Endothelial cell of umbilical vein (primary cell): ENCODE results near the gene F8. TPM values are rescaled to one million over a fixed set of nuclear protein-coding genes. Genes with fewer than 3 reads are reported as not detected.
"Not testable (repeated sequence)": the region's sequence is repeated elsewhere in the genome, so short reads cannot be mapped to it uniquely, and the experiment has no call there.

ENCODE experiments used
- BruUV-seq: library from RNA; stranded (reverse); fragments of 400-500 nt; replicated peaks from 2 replicates; lab custom pipeline; 2021; lab: Mats Ljungman, UMichigan
- CTCF ChIA-PET: fragments of 300-600, 350-600 bp; sonication (Branson Sonifier 250); formaldehyde crosslinking; loops from one replicate; lab custom pipeline; 2021; ENCODE audit warnings: antibody characterized with exemption, inconsistent platforms; lab: Charles Lee
- POLR2A ChIA-PET: fragments of 300-600, 350-600 bp; sonication (Branson Sonifier 250); formaldehyde crosslinking; loops from one replicate; lab custom pipeline; 2021; ENCODE audit warnings: antibody characterized with exemption, inconsistent platforms; lab: Charles Lee
- DNase-seq: peaks from one replicate; pipeline ENCODE4 v3.0.0-alpha.2; 2011; ENCODE audit warnings: low read depth, low spot score
- FAIRE-seq: peaks from 2 replicates; lab custom pipeline; 2011; peaks lifted over from hg19 to GRCh38; lab: Jason Lieb, UNC
- H2AFZ ChIP-seq: 2 replicates; pipeline ENCODE4 v1.6.0; 2012; ENCODE audit warnings: low read depth, low read length, control low read depth, inconsistent platforms
- H3K27ac ChIP-seq: 2 replicates; pipeline ENCODE4 v1.5.1; 2011; ENCODE audit warnings: low read depth, mild to moderate bottlenecking, control low read depth, low read length, moderate library complexity; ENCODE audit not compliant: insufficient read depth
- H3K27me3 ChIP-seq, 2 experiments: 2 replicates each; pipeline versions ENCODE4 v1.6.0 to v1.6.1; 2011; ENCODE audit warnings: low read length in 2 of 2, mixed read lengths in 1 of 2; ENCODE audit not compliant: control insufficient read depth in 2 of 2, insufficient read depth in 2 of 2
- H3K36me3 ChIP-seq, 2 experiments: 2 replicates in 1 of 2; 3 replicates in 1 of 2; pipeline ENCODE4 v1.5.1; 2011; ENCODE audit warnings: low read length in 2 of 2, mild to moderate bottlenecking in 1 of 2, moderate library complexity in 1 of 2; ENCODE audit not compliant: control insufficient read depth in 2 of 2, insufficient read depth in 2 of 2; ENCODE audit errors: extremely low read depth in 1 of 2
- H3K4me1 ChIP-seq: 3 replicates; pipeline ENCODE4 v1.5.1; 2011; ENCODE audit warnings: mild to moderate bottlenecking, low read length; ENCODE audit not compliant: control insufficient read depth, insufficient read depth; ENCODE audit errors: extremely low read depth
- H3K4me2 ChIP-seq: 2 replicates; pipeline ENCODE4 v1.6.1; 2011; ENCODE audit warnings: low read length, control low read depth, mixed read lengths; ENCODE audit not compliant: insufficient read depth
- H3K4me3 ChIP-seq, 3 experiments: fragments of 200-600 bp in 1 of 3; sonication (generic), shearing (Covaris generic) in 1 of 3; replicated peaks in 1 of 3; 2 replicates each; pipeline ENCODE4 v1.5.1; 2011 to 2016; ENCODE audit warnings: control low read depth in 3 of 3, low read length in 3 of 3, mild to moderate bottlenecking in 2 of 3, inconsistent platforms in 1 of 3, low read depth in 1 of 3, moderate library complexity in 1 of 3; ENCODE audit not compliant: insufficient read depth in 1 of 3
- H3K79me2 ChIP-seq: 2 replicates; pipeline ENCODE4 v1.6.0; 2012; ENCODE audit warnings: low read length, inconsistent platforms; ENCODE audit not compliant: control insufficient read depth, insufficient read depth
- H3K9ac ChIP-seq: replicated peaks from 2 replicates; pipeline ENCODE3; 2011; ENCODE audit warnings: low read length, control low read depth; ENCODE audit not compliant: insufficient read depth; ENCODE audit errors: extremely low read depth
- H3K9me1 ChIP-seq: replicated peaks from 3 replicates; pipeline ENCODE4 v1.6.0; 2011; ENCODE audit warnings: mild to moderate bottlenecking, low read length; ENCODE audit not compliant: control insufficient read depth, insufficient read depth; ENCODE audit errors: extremely low read depth
- H3K9me3 ChIP-seq: replicated peaks from 2 replicates; pipeline ENCODE4 v1.5.1; 2012; ENCODE audit warnings: low read length, inconsistent platforms; ENCODE audit not compliant: control insufficient read depth, insufficient read depth
- H4K20me1 ChIP-seq: replicated peaks from 2 replicates; pipeline ENCODE3; 2011; ENCODE audit warnings: mild to moderate bottlenecking, low read length; ENCODE audit not compliant: control insufficient read depth, insufficient read depth; ENCODE audit errors: extremely low read depth
- CTCF ChIP-seq, 2 donors: IDR thresholded peaks; 1 replicate in 1 of 2; 2 replicates in 1 of 2; pipeline ENCODE4 v1.5.1; 2011; ENCODE audit warnings: low read length in 2 of 2, mild to moderate bottlenecking in 2 of 2, moderate library complexity in 2 of 2, control low read depth in 1 of 2, inconsistent platforms in 1 of 2, low read depth in 1 of 2; ENCODE audit not compliant: insufficient read depth in 1 of 2; ENCODE audit errors: extremely low read depth in 1 of 2
- EZH2 ChIP-seq: IDR thresholded peaks from 2 replicates; pipeline ENCODE4 v1.6.1; 2012; ENCODE audit warnings: borderline replicate concordance, low read depth, mild to moderate bottlenecking, moderate library complexity, low read length, inconsistent platforms; ENCODE audit not compliant: severe bottlenecking
- FOS ChIP-seq: IDR thresholded peaks from 2 replicates; pipeline ENCODE4 v1.6.1; 2011; ENCODE audit warnings: mild to moderate bottlenecking, low read length, moderate library complexity, borderline replicate concordance; ENCODE audit not compliant: insufficient read depth
- GATA2 ChIP-seq: IDR thresholded peaks from 2 replicates; pipeline ENCODE4 v1.7.0; 2011; ENCODE audit warnings: low read depth, mild to moderate bottlenecking, moderate library complexity, mixed read lengths, low read length; ENCODE audit not compliant: insufficient read length, insufficient read depth
- JUN ChIP-seq: IDR thresholded peaks from 2 replicates; pipeline ENCODE4 v1.6.1; 2011; ENCODE audit warnings: borderline replicate concordance, low read depth; ENCODE audit not compliant: insufficient read length, insufficient read depth
- MAX ChIP-seq: IDR thresholded peaks from 2 replicates; pipeline ENCODE4 v1.6.1; 2011; ENCODE audit not compliant: insufficient read depth, insufficient read length
- MYC ChIP-seq: IDR thresholded peaks from one replicate; pipeline ENCODE4 v1.6.1; 2011; ENCODE audit warnings: mild to moderate bottlenecking, low read depth, low read length
- POLR2A ChIP-seq: IDR thresholded peaks from 2 replicates; pipeline ENCODE4 v1.6.1; 2012; ENCODE audit warnings: low read depth, mild to moderate bottlenecking, control low read depth, low read length
- POLR2AphosphoS5 ChIP-seq: IDR thresholded peaks from 2 replicates; pipeline ENCODE4 v1.6.1; 2012; ENCODE audit warnings: low read depth, mild to moderate bottlenecking, control low read depth, low read length, moderate library complexity; ENCODE audit not compliant: insufficient read depth
- dilution Hi-C: fragments of 300-500 bp; cut with MboI; formaldehyde crosslinking; loops from one replicate; pipeline ENCODE4 v1.15.0; 2019; ENCODE audit warnings: low sequenced_read_pairs; ENCODE audit not compliant: extremely low pct_ligation_motif_present
- intact Hi-C: fragments of 100-400 bp; cut with micrococcal nuclease; formaldehyde crosslinking; loops from one replicate; pipeline ENCODE4 v1.10.0; 2022
- polyA plus RNA-seq, 4 experiments: library from polyadenylated mRNA; depleted of rRNA in 3 of 4; stranded (reverse) in 3 of 4; unstranded in 1 of 4; fragments of >200 nt; gene quantifications; 2 replicates each; pipeline versions ENCODE4 v1.2.1 to v1.2.3, GENCODE V29; 2011 to 2012; ENCODE audit warnings: missing spikeins in 1 of 4
- total RNA-seq: library from RNA; stranded (reverse); gene quantifications from 2 replicates; pipeline ENCODE4 v1.2.3, GENCODE V29; 2021

Gene F8
- total and polyA plus RNA-seq, 2 donors (not counting 3 experiments of a cell fraction or from before 2014, with no cell fraction given): 0.62 to 1.1 TPM

GRCh38 chrX:154910048-154910447, 112.5 kb downstream of the F8 start:
- H3K4me2 ChIP-seq, intact Hi-C loops, H3K36me3 ChIP-seq, dilution Hi-C loops, DNase-seq, H3K27ac ChIP-seq, FAIRE-seq, H3K27me3 ChIP-seq, H3K9me1 ChIP-seq, H3K79me2 ChIP-seq, H3K9me3 ChIP-seq, H4K20me1 ChIP-seq, H2AFZ ChIP-seq, CTCF ChIA-PET, H3K4me1 ChIP-seq, POLR2A ChIA-PET, H3K4me3 ChIP-seq, BruUV-seq, H3K9ac ChIP-seq: not testable (repeated sequence)

- Histone ChIP-seq H3K36me3 (no peaks in the 10 kb centered on the region), H4K20me1 (no peaks in the 10 kb centered on the region), H3K27ac (no peak overlapping the region), H3K9ac (no peak overlapping the region), H3K9me3 (no peaks in the 10 kb centered on the region), H3K4me3 (no peak overlapping the region), H3K9me1 (no peaks in the 10 kb centered on the region), H3K27me3 (peaks cover 0 to 4% of the 10 kb centered on the region in 2 experiments), H3K4me1 (no peaks in the 10 kb centered on the region), H2AFZ (no peak overlapping the region), H3K4me2 (no peak overlapping the region), H3K79me2 (no peaks in the 10 kb centered on the region)
- BruUV-seq: no TSS peak
- DNase-seq (no peak), FAIRE-seq (no peak)
- dilution Hi-C loops: no loop called here
- intact Hi-C loops: no loop called here
- no peak for TF ChIP-seq FOS
- no peak for TF ChIP-seq EZH2
- no peak for TF ChIP-seq POLR2AphosphoS5
- no peak for TF ChIP-seq JUN
- no peak for TF ChIP-seq POLR2A
- TF ChIP-seq CTCF (IDR thresholded peaks at IDR 0.05; ENCODE audit: extremely low read depth in 1 of 2, insufficient read depth in 1 of 2, low read depth in 1 of 2, low read length in 2 of 2): no peak
- no peak for TF ChIP-seq MAX
- no peak for TF ChIP-seq MYC
- TF ChIP-seq GATA2: no peak
- CTCF ChIA-PET: interaction anchor here (3.0 kb wide), 1 partner anchor 9 kb away, joined by 22 read pairs; no protein-coding TSS in a partner anchor
- POLR2A ChIA-PET: no interaction called here
Measured at GRCh38 chrX:154908821-154909220, 113.7 kb downstream of the F8 start.
